ENCODE measurements around the gene HSPB8. TPM values are rescaled to one million over a fixed set of nuclear protein-coding genes. Genes with fewer than 3 reads are reported as not detected.

The HSPB8 gene
- total and polyA plus RNA-seq, 2 of the 8 experiments (the other 6 are each of a cell fraction or from before 2014, with no cell fraction given), result 11.7 to 28.2 TPM

- TF ChIP-seq HDAC2 (IDR thresholded peaks at IDR 0.05; ENCODE audit: borderline replicate concordance in 1 of 2, low read depth in 2 of 2, low read length in 2 of 2), result no peak
Measured at GRCh38 chr12:119136811-119137410, 41.8 kb upstream of the HSPB8 start (continued).

Data from H1 (cell line).